CD4-positive, alpha-beta T cell (primary cell): ENCODE data around the gene FKBP1A. TPM values are rescaled to one million over a fixed set of nuclear protein-coding genes. Genes with fewer than 3 reads are reported as not detected.

Experiments
- ATAC-seq: fragments of 200-7000 bp; cut with Tn5 transposase; one replicate; pipeline ENCODE4 v1.10.0; 2022; ENCODE audit warnings: mild to moderate bottlenecking; ENCODE audit not compliant: poor library complexity
- CTCF ChIA-PET: fragments of 350-600 bp; sonication (Branson Sonifier 250); formaldehyde crosslinking; loops from one replicate; lab custom pipeline; 2021; ENCODE audit warnings: antibody characterized with exemption, inconsistent platforms; lab: Charles Lee
- POLR2A ChIA-PET: fragments of 350-600 bp; sonication (Branson Sonifier 250); formaldehyde crosslinking; loops from one replicate; lab custom pipeline; 2021; ENCODE audit warnings: antibody characterized with exemption, inconsistent platforms; lab: Charles Lee
- DNase-seq, 14 experiments: peaks; one replicate each; pipeline ENCODE4 v3.0.0-alpha.2; 2013 to 2020; ENCODE audit warnings: mixed read lengths in 2 of 14
- H3K27ac ChIP-seq, 2 donors: one replicate each; pipeline versions ENCODE4 v1.5.1 to v1.7.0; 2013; ENCODE audit warnings: low read length in 2 of 2, low read depth in 1 of 2, mild to moderate bottlenecking in 1 of 2
- H3K27me3 ChIP-seq, 2 experiments: 1 replicate in 1 of 2; 2 replicates in 1 of 2; pipeline versions ENCODE4 v1.6.1 to v1.7.0; 2013; ENCODE audit warnings: low read length in 2 of 2, control low read depth in 1 of 2, mild to moderate bottlenecking in 1 of 2, moderate library complexity in 1 of 2; ENCODE audit not compliant: insufficient read depth in 2 of 2, control insufficient read depth in 1 of 2
- H3K36me3 ChIP-seq: one replicate; pipeline ENCODE4 v1.6.1; 2013; ENCODE audit warnings: low read length, control low read depth; ENCODE audit not compliant: insufficient read depth
- H3K4me1 ChIP-seq: one replicate; pipeline ENCODE4 v1.6.1; 2013; ENCODE audit warnings: low read length, control low read depth; ENCODE audit not compliant: insufficient read depth
- H3K4me3 ChIP-seq: one replicate; pipeline ENCODE4 v1.5.1; 2013; ENCODE audit warnings: mild to moderate bottlenecking, low read length, moderate library complexity
- H3K9me3 ChIP-seq, 2 experiments: 1 replicate in 1 of 2; 2 replicates in 1 of 2; pipeline versions ENCODE4 v1.6.1 to v1.7.0; 2013; ENCODE audit warnings: low read length in 2 of 2, mild to moderate bottlenecking in 2 of 2, control low read depth in 1 of 2, moderate library complexity in 1 of 2; ENCODE audit not compliant: control insufficient read depth in 1 of 2, insufficient read depth in 1 of 2
- H3K27ac Mint-ChIP-seq: one replicate; pipeline ENCODE4 v1.8.0; 2020; ENCODE audit warnings: mixed read lengths
- H3K27me3 Mint-ChIP-seq: one replicate; pipeline ENCODE4 v1.8.0; 2021; ENCODE audit warnings: mixed read lengths
- H3K36me3 Mint-ChIP-seq: one replicate; pipeline ENCODE4 v1.8.0; 2021; ENCODE audit warnings: low read depth, mixed read lengths
- H3K4me1 Mint-ChIP-seq: one replicate; pipeline ENCODE4 v1.8.0; 2021; ENCODE audit warnings: low read depth, mixed read lengths
- H3K4me3 Mint-ChIP-seq: one replicate; pipeline ENCODE4 v1.8.0; 2020; ENCODE audit warnings: mild to moderate bottlenecking, mixed read lengths
- H3K9me3 Mint-ChIP-seq: one replicate; pipeline ENCODE4 v1.8.0; 2020; ENCODE audit warnings: mixed read lengths
- CTCF ChIP-seq: fragments of 200-600 bp; IDR thresholded peaks from one replicate; pipeline ENCODE4 v1.8.0; 2022; ENCODE audit warnings: antibody characterized with exemption, mild to moderate bottlenecking
- intact Hi-C, 2 experiments: fragments of 100-400 bp; cut with DNase I in 1 of 2; cut with micrococcal nuclease in 1 of 2; formaldehyde crosslinking; loops; one replicate each; pipeline versions ENCODE4 v1.15.1 to v1.9.0; 2023 to 2025; cut with DNase I, micrococcal nuclease
- total RNA-seq, 174 experiments: library from RNA in 2 of 174; stranded (reverse) in 2 of 174; gene quantifications; one replicate each; pipeline ENCODE4 v1.2.3 and lab custom pipeline; 2021 to 2026

Gene FKBP1A
- total RNA-seq, 2 experiments from 2014 or later, result 43.3 to 45.4 TPM

GRCh38 chr20:1360094-1360846, 32.6 kb downstream of the FKBP1A start:
- no peaks in the 10 kb centered on the region for H3K27me3 ChIP-seq
- intact Hi-C loops, result no loop called here
- Mint-ChIP-seq H3K27me3 (no peaks in the 10 kb centered on the region), H3K9me3 (no peaks in the 10 kb centered on the region), H3K36me3 (peaks cover 87% of the 10 kb centered on the region), H3K27ac (peak overlapping the region; percentile 42), H3K4me1 (peaks cover 65% of the 10 kb centered on the region), H3K4me3 (no peak overlapping the region)
- no peak overlapping the region for H3K27ac ChIP-seq
- ATAC-seq (no peak), DNase-seq (no peak)
- H3K36me3 ChIP-seq, result peaks cover 40% of the 10 kb centered on the region
- H3K4me3 ChIP-seq, result no peak overlapping the region
- no peak for TF ChIP-seq CTCF
- POLR2A ChIA-PET, result interaction anchor here (1.1 kb wide), 1 partner anchor 24 kb away, joined by 3 read pairs; no protein-coding TSS in a partner anchor
- no peaks in the 10 kb centered on the region for H3K9me3 ChIP-seq
- H3K4me1 ChIP-seq, result peaks cover 38% of the 10 kb centered on the region
- CTCF ChIA-PET, result no interaction called here

GRCh38 chr20:1357921-1358671, 34.8 kb downstream of the FKBP1A start:
- CTCF ChIA-PET, result no interaction called here
- no peaks in the 10 kb centered on the region for H3K27me3 Mint-ChIP-seq
- intact Hi-C loops, result no loop called here
- DNase-seq, result peak in 1 of 14 experiments; percentile 21
- ATAC-seq, result no peak
- TF ChIP-seq CTCF, result no peak
- no peak overlapping the region for H3K27ac ChIP-seq
- no peak overlapping the region for H3K4me3 ChIP-seq
- H3K9me3 Mint-ChIP-seq, result peaks cover 2% of the 10 kb centered on the region
- peaks cover 44% of the 10 kb centered on the region for H3K4me1 Mint-ChIP-seq
- no peak overlapping the region for H3K27ac Mint-ChIP-seq
- POLR2A ChIA-PET, result no interaction called here
- peaks cover 58% of the 10 kb centered on the region for H3K36me3 ChIP-seq
- no peak overlapping the region for H3K4me3 Mint-ChIP-seq
- peaks cover 20% of the 10 kb centered on the region for H3K4me1 ChIP-seq
- H3K27me3 ChIP-seq, result no peaks in the 10 kb centered on the region
- peaks cover 93% of the 10 kb centered on the region for H3K36me3 Mint-ChIP-seq
- H3K9me3 ChIP-seq, result no peaks in the 10 kb centered on the region

DNA sequence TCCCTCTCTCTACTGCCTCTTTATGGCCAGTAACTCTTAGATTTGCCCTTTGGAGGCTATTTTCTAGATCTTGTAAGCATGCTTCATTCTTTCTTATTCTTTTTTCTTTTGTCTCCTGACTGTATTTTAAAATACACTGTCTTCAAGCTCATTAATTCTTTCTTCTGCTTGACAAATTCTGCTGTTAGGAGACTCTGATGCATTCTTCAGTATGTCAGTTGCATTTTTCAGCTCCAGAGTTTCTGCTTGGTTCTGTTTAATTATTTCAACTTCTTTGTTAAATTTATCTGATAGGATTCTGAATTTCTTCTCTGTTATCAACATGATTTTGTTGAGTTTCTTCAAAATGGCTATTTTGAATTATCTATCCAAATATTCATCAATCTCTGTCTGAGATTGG, 38.9 kb downstream of the FKBP1A start:
- Histone ChIP-seq H3K4me3 (no peak overlapping the region), H3K9me3 (no peaks in the 10 kb centered on the region), H3K36me3 (peaks cover 44% of the 10 kb centered on the region), H3K4me1 (peaks cover 10% of the 10 kb centered on the region), H3K27me3 (no peaks in the 10 kb centered on the region), H3K27ac (no peak overlapping the region)
- Mint-ChIP-seq H3K36me3 (peaks cover 90% of the 10 kb centered on the region), H3K9me3 (peaks cover 2% of the 10 kb centered on the region), H3K4me3 (no peak overlapping the region), H3K27ac (no peak overlapping the region), H3K27me3 (no peaks in the 10 kb centered on the region), H3K4me1 (peaks cover 33% of the 10 kb centered on the region)
- POLR2A ChIA-PET, result no interaction called here
- DNase-seq (no peak), ATAC-seq (no peak)
- intact Hi-C loops, result no loop called here
- TF ChIP-seq CTCF, result no peak
- CTCF ChIA-PET, result no interaction called here
